ENCODE data around the gene MAP6D1.

The MAP6D1 gene

DNA sequence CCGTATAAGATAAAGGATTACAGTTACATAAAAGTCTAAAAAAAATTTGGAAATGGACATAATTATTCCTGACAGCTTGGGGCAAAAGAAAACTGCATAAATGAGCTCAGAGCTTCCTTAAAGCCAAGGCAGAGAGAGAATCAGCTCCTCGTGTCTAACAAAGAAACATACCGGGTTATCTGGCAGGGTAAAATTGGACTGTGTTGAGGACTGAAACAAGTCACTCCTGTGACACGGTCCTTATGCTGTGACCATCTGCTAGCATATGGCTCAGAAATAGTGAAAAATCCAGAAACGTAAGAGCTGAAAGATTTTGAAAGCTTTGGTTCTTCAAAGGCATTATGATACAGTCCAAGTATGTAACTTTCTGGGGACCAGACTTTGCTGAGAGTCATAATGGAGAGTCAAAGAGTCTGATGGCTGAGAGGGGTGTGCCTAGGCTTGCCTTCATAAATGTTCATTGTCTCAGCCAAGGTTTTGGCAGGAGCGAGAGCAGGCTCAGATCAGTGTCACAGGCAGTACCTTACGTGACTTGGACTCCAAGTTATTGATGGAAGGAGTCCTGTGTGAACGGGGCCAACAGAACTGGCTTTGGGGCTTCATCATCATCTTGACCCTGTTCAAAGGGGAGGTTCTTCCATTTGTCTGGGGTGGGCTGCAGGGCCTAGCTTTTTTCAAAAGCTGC lies 12.5 kb downstream of the MAP6D1 start:
- Histone ChIP-seq H3K4me2 (ENCODE audit: insufficient read depth, low read length) (no peak overlapping the region), H3K9ac (ENCODE audit: low read depth, low read length) (no peak overlapping the region), H3K4me3 (ENCODE audit: low read depth in 1 of 2, low read length in 2 of 2) (no peak overlapping the region), H3K27me3 (ENCODE audit: insufficient read depth, low read length, poor library complexity) (no peaks in the 10 kb centered on the region), H3K9me3 (ENCODE audit: insufficient read depth, low read length, severe bottlenecking) (no peaks in the 10 kb centered on the region), H2AFZ (ENCODE audit: low read depth, low read length) (no peak overlapping the region), H3K4me1 (ENCODE audit: insufficient read depth, low read length) (no peaks in the 10 kb centered on the region), H3K27ac (ENCODE audit: low read length) (no peak overlapping the region), H4K20me1 (ENCODE audit: insufficient read depth, low read length) (no peaks in the 10 kb centered on the region), H3K36me3 (ENCODE audit: insufficient read depth, low read length) (peaks cover 65% of the 10 kb centered on the region), H3K79me2 (ENCODE audit: insufficient read depth, low read length) (no peaks in the 10 kb centered on the region)
- TF ChIP-seq, protein P1, sequence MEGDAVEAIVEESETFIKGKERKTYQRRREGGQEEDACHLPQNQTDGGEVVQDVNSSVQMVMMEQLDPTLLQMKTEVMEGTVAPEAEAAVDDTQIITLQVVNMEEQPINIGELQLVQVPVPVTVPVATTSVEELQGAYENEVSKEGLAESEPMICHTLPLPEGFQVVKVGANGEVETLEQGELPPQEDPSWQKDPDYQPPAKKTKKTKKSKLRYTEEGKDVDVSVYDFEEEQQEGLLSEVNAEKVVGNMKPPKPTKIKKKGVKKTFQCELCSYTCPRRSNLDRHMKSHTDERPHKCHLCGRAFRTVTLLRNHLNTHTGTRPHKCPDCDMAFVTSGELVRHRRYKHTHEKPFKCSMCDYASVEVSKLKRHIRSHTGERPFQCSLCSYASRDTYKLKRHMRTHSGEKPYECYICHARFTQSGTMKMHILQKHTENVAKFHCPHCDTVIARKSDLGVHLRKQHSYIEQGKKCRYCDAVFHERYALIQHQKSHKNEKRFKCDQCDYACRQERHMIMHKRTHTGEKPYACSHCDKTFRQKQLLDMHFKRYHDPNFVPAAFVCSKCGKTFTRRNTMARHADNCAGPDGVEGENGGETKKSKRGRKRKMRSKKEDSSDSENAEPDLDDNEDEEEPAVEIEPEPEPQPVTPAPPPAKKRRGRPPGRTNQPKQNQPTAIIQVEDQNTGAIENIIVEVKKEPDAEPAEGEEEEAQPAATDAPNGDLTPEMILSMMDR (IDR thresholded peaks at IDR 0.05; ENCODE audit: borderline replicate concordance, extremely low read depth, low read length, poor library complexity, severe bottlenecking) = no peak
- DNase-seq (no peak), ATAC-seq (ENCODE audit: insufficient read depth, low read depth) (no peak)

- H3K9ac ChIP-seq (ENCODE audit: low read depth, low read length) = no peak overlapping the region
- DNase-seq (no peak), ATAC-seq (ENCODE audit: insufficient read depth, low read depth) (no peak)
- no peaks in the 10 kb centered on the region for H3K27me3 ChIP-seq (ENCODE audit: insufficient read depth, low read length, poor library complexity)
- TF ChIP-seq, protein P1 (IDR thresholded peaks at IDR 0.05; ENCODE audit: borderline replicate concordance, extremely low read depth, low read length, poor library complexity, severe bottlenecking) = no peak
- TF ChIP-seq EZH2 (IDR thresholded peaks at IDR 0.05; ENCODE audit: borderline replicate concordance, low read depth, low read length, severe bottlenecking) = no peak
- H2AFZ ChIP-seq (ENCODE audit: low read depth, low read length) = no peak overlapping the region
- no peak overlapping the region for H3K4me3 ChIP-seq (ENCODE audit: low read depth in 1 of 2, low read length in 2 of 2)
- H3K4me2 ChIP-seq (ENCODE audit: insufficient read depth, low read length) = no peak overlapping the region
- H3K36me3 ChIP-seq (ENCODE audit: insufficient read depth, low read length) = peaks cover 78% of the 10 kb centered on the region
- H3K79me2 ChIP-seq (ENCODE audit: insufficient read depth, low read length) = no peaks in the 10 kb centered on the region
- no peaks in the 10 kb centered on the region for H4K20me1 ChIP-seq (ENCODE audit: insufficient read depth, low read length)
- no peaks in the 10 kb centered on the region for H3K9me3 ChIP-seq (ENCODE audit: insufficient read depth, low read length, severe bottlenecking)
- no peak overlapping the region for H3K27ac ChIP-seq (ENCODE audit: low read length)
- H3K4me1 ChIP-seq (ENCODE audit: insufficient read depth, low read length) = no peaks in the 10 kb centered on the region
These were observed 13.7 kb downstream of the MAP6D1 start for GRCh38 chr3:183811638-183812037.

DNA sequence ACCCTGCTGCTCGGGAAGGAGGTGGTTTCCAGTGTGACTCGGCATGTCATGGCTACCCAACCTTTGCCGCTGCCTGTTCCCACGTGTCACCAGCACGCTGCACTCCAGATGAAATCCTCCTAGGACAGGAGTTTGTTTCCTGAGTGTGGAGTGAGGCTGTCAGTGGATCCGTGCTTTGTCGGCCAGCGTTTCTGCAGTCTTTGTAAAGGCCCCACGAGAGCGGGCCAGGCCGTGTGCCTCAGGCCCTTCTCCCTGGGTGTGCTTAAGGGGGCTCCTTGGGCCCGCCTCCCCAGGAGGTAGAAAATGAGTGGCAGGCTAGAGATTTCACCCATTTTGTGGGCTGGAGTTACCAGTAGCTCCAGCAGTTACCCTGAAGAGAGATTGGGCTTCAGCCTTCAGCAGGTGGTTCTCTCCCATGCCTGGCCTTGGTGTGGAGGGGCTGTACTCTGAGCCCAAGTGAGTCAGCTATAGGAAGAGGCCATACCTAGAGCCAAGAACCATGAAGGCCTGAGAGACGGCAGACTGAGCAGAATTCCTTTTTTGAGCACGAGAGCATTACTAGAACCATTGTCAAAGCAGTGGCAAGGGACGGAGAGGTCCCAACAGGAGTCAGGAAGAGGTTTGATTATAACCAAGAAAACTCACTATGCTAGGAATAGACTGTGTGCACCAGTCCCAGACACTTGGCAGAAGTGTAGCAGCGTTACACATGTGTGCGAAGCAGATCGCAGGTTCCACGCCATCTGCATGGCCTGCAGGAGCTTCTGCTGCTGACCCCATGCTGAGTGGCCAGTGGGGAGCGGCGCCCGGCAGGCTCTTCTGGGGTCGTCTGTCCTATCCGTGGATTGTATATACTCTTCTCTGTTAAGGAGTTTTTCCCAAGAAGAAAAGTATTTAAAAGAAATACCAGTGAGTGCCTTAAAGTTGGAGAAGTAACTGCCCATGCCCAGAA lies 14.5 kb downstream of the MAP6D1 start:
- peaks cover 80% of the 10 kb centered on the region for H3K36me3 ChIP-seq (ENCODE audit: insufficient read depth, low read length)

More for the DNA sequence above, 14.5 kb downstream of the MAP6D1 start:
- Histone ChIP-seq H3K27ac (ENCODE audit: low read length) (no peak overlapping the region), H3K27me3 (ENCODE audit: insufficient read depth, low read length, poor library complexity) (no peaks in the 10 kb centered on the region), H3K4me3 (ENCODE audit: low read depth in 1 of 2, low read length in 2 of 2) (no peak overlapping the region), H3K9ac (ENCODE audit: low read depth, low read length) (no peak overlapping the region), H3K4me1 (ENCODE audit: insufficient read depth, low read length) (no peaks in the 10 kb centered on the region), H3K79me2 (ENCODE audit: insufficient read depth, low read length) (no peaks in the 10 kb centered on the region), H3K9me3 (ENCODE audit: insufficient read depth, low read length, severe bottlenecking) (no peaks in the 10 kb centered on the region), H2AFZ (ENCODE audit: low read depth, low read length) (no peak overlapping the region), H3K4me2 (ENCODE audit: insufficient read depth, low read length) (no peak overlapping the region), H4K20me1 (ENCODE audit: insufficient read depth, low read length) (no peaks in the 10 kb centered on the region)
- ATAC-seq (ENCODE audit: insufficient read depth, low read depth) (no peak), DNase-seq (no peak)
- no peak for TF ChIP-seq EZH2 (IDR thresholded peaks at IDR 0.05; ENCODE audit: borderline replicate concordance, low read depth, low read length, severe bottlenecking)
- TF ChIP-seq, protein P1 (IDR thresholded peaks at IDR 0.05; ENCODE audit: borderline replicate concordance, extremely low read depth, low read length, poor library complexity, severe bottlenecking) = no peak

All from DND-41 (cell line).